PC-9 (cell line): ENCODE data around the gene DHFR. TPM values are rescaled to one million over a fixed set of nuclear protein-coding genes. Genes with fewer than 3 reads are reported as not detected.

Experiments
- BruUV-seq: library from RNA; stranded (reverse); fragments of 400-500 nt; replicated peaks from 2 replicates; lab custom pipeline; 2021; lab: Mats Ljungman, UMichigan
- CTCF ChIA-PET: fragments of 300-600 bp; sonication (Branson Sonifier 250); formaldehyde crosslinking; loops from one replicate; lab custom pipeline; 2022; ENCODE audit warnings: antibody characterized with exemption; lab: Charles Lee
- POLR2A ChIA-PET: fragments of 300-600 bp; sonication (Branson Sonifier 250); formaldehyde crosslinking; loops from one replicate; lab custom pipeline; 2022; ENCODE audit warnings: antibody characterized with exemption; ENCODE audit not compliant: unreplicated experiment; lab: Charles Lee
- DNase-seq, 2 experiments: peaks; one replicate each; pipeline versions ENCODE4 v3.0.0 to v3.0.0-alpha.2; 2015 to 2022; ENCODE audit warnings: mixed read lengths in 1 of 2
- H2AFZ ChIP-seq: fragments of 200-600 bp; sonication (generic); 2 replicates; pipeline ENCODE4 v1.8.1; 2017; ENCODE audit warnings: antibody characterized with exemption
- H3F3A ChIP-seq: fragments of 200-600 bp; sonication (generic); 2 replicates; pipeline ENCODE4 v1.8.1; 2017; ENCODE audit warnings: antibody characterized with exemption, mild to moderate bottlenecking, low read depth; ENCODE audit not compliant: insufficient read depth
- H3K27ac ChIP-seq: fragments of 200-600 bp; sonication (generic); 2 replicates; pipeline ENCODE4 v1.6.1; 2016; ENCODE audit warnings: mixed run types
- H3K27me3 ChIP-seq: fragments of 200-600 bp; sonication (generic); 2 replicates; pipeline ENCODE4 v1.6.1; 2016; ENCODE audit warnings: low read depth, mixed run types; ENCODE audit not compliant: insufficient read depth
- H3K36me3 ChIP-seq: fragments of 200-600 bp; sonication (generic); 2 replicates; pipeline ENCODE4 v1.6.1; 2016; ENCODE audit warnings: low read depth, mixed run types
- H3K4me1 ChIP-seq: fragments of 200-600 bp; sonication (generic); replicated peaks from 2 replicates; pipeline ENCODE4 v1.6.1; 2016; ENCODE audit warnings: mixed run types; ENCODE audit not compliant: insufficient read depth
- H3K4me2 ChIP-seq: fragments of 200-600 bp; sonication (generic); 2 replicates; pipeline ENCODE4 v1.6.1; 2017; ENCODE audit warnings: mixed run types
- H3K4me3 ChIP-seq: fragments of 200-600 bp; sonication (generic); 2 replicates; pipeline ENCODE4 v1.6.1; 2016; ENCODE audit warnings: mixed run types
- H3K79me2 ChIP-seq: fragments of 200-600 bp; sonication (generic); 2 replicates; pipeline ENCODE4 v1.6.1; 2017; ENCODE audit warnings: low read depth, mixed run types
- H3K9me2 ChIP-seq: fragments of 200-600 bp; sonication (generic); 2 replicates; pipeline ENCODE4 v1.8.1; 2017; ENCODE audit warnings: mild to moderate bottlenecking; ENCODE audit not compliant: insufficient read depth
- H3K9me3 ChIP-seq: fragments of 200-600 bp; sonication (generic); 2 replicates; pipeline ENCODE4 v1.8.1; 2016; ENCODE audit warnings: low read depth; ENCODE audit not compliant: insufficient read depth
- H4K20me1 ChIP-seq: fragments of 200-600 bp; sonication (generic); 2 replicates; pipeline ENCODE4 v1.8.1; 2017; ENCODE audit not compliant: insufficient read depth
- CTCF ChIP-seq: fragments of 200-600 bp; sonication (generic); conservative IDR thresholded peaks from 2 replicates; pipeline ENCODE4 v1.6.1; 2017; ENCODE audit warnings: mixed run types, antibody characterized with exemption, mild to moderate bottlenecking, moderate library complexity
- EZH2 ChIP-seq: fragments of 200-600 bp; sonication (generic); IDR thresholded peaks from 2 replicates; pipeline ENCODE4 v1.8.0; 2017; ENCODE audit warnings: antibody characterized with exemption, low read depth
- intact Hi-C: fragments of 100-400 bp; cut with micrococcal nuclease; formaldehyde crosslinking; loops from one replicate; pipeline ENCODE4 v1.10.0; 2022; ENCODE audit not compliant: unreplicated experiment
- total RNA-seq: library from RNA; stranded (reverse); gene quantifications from 2 replicates; pipeline ENCODE4 v1.2.3, GENCODE V29; 2021

The DHFR gene
- total RNA-seq, 1 experiment from 2014 or later: 45.3 TPM

GRCh38 chr5:80697100-80697499 lies 42.3 kb upstream of the DHFR start:
- no peaks in the 10 kb centered on the region for H3K4me1 ChIP-seq
- no peak overlapping the region for H2AFZ ChIP-seq
- 0 out of 2 replicates have a peak, but pooled peaks cover 3% of the 10 kb centered on the region for H3K36me3 ChIP-seq
- DNase-seq: no peak
- H3F3A ChIP-seq: no peaks in the 10 kb centered on the region
- no peaks in the 10 kb centered on the region for H3K9me2 ChIP-seq
- H4K20me1 ChIP-seq: no peaks in the 10 kb centered on the region
- CTCF ChIA-PET: no interaction called here
- H3K4me2 ChIP-seq: no peak overlapping the region
- no peak overlapping the region for H3K4me3 ChIP-seq
- H3K79me2 ChIP-seq: no peaks in the 10 kb centered on the region
- intact Hi-C loops: no loop called here
- H3K9me3 ChIP-seq: no peaks in the 10 kb centered on the region
- no peaks in the 10 kb centered on the region for H3K27me3 ChIP-seq
- H3K27ac ChIP-seq: no peak overlapping the region
- BruUV-seq: no TSS peak
- POLR2A ChIA-PET: no interaction called here
- TF ChIP-seq CTCF (no peak), EZH2 (no peak)

GRCh38 chr5:80696450-80696849 lies 41.7 kb upstream of the DHFR start:
- Histone ChIP-seq H2AFZ (no peak overlapping the region), H3K4me2 (no peak overlapping the region), H3K4me3 (no peak overlapping the region), H3K27ac (no peak overlapping the region), H4K20me1 (no peaks in the 10 kb centered on the region), H3K36me3 (0 out of 2 replicates have a peak, but pooled peaks cover 3% of the 10 kb centered on the region), H3K79me2 (no peaks in the 10 kb centered on the region), H3K9me2 (no peaks in the 10 kb centered on the region), H3K9me3 (no peaks in the 10 kb centered on the region), H3F3A (no peaks in the 10 kb centered on the region), H3K27me3 (no peaks in the 10 kb centered on the region), H3K4me1 (no peaks in the 10 kb centered on the region)
- ChIA-PET CTCF (no interaction called here), POLR2A (no interaction called here)
- DNase-seq: no peak
- intact Hi-C loops: no loop called here
- BruUV-seq: no TSS peak
- TF ChIP-seq CTCF: no peak
- TF ChIP-seq EZH2: no peak

- Histone ChIP-seq H3K9me3 (no peaks in the 10 kb centered on the region), H4K20me1 (no peaks in the 10 kb centered on the region), H3F3A (peaks cover 4% of the 10 kb centered on the region; the same call in 1 of the 2 replicates), H3K4me2 (no peak overlapping the region), H2AFZ (no peak overlapping the region), H3K4me1 (no peaks in the 10 kb centered on the region), H3K27ac (no peak overlapping the region), H3K36me3 (0 out of 2 replicates have a peak, but pooled peaks cover 3% of the 10 kb centered on the region), H3K4me3 (no peak overlapping the region), H3K9me2 (no peaks in the 10 kb centered on the region), H3K27me3 (no peaks in the 10 kb centered on the region), H3K79me2 (no peaks in the 10 kb centered on the region)
- BruUV-seq: no TSS peak
- no peak for TF ChIP-seq CTCF
- no peak for TF ChIP-seq EZH2
- ChIA-PET POLR2A (interaction anchor here (0.7 kb wide), 1 partner anchor 34 kb away, joined by 6 read pairs; no protein-coding TSS in a partner anchor), CTCF (no interaction called here)
- no peak for DNase-seq
- intact Hi-C loops: no loop called here
Measured at GRCh38 chr5:80695666-80696065, 40.9 kb upstream of the DHFR start.
